Loucy (cell line): ENCODE data around the gene IRF2BP1.

Experiments
- CTCF ChIP-seq: fragments of 200-600 bp; sonication (generic); conservative IDR thresholded peaks from 2 replicates; pipeline ENCODE4 v1.5.1; 2014; ENCODE audit warnings: mild to moderate bottlenecking, antibody characterized with exemption, low read length
- EZH2phosphoT487 ChIP-seq: fragments of 200-600 bp; IDR thresholded peaks from 2 replicates; pipeline ENCODE4 v1.6.1; 2018; ENCODE audit warnings: antibody characterized with exemption, mild to moderate bottlenecking, moderate library complexity, borderline replicate concordance

- TF ChIP-seq CTCF (0 out of 2 replicates have a peak, but pooled peaks have one; percentile 12), EZH2phosphoT487 (no peak)
Measured at GRCh38 chr19:45901912-45902650, 16.1 kb upstream of the IRF2BP1 start, which contains the start of gene MYPOP.
